Cardiac fibroblast (primary cell): ENCODE data around the gene SMC1B.
"Not testable (repeated sequence)": the region's sequence is repeated elsewhere in the genome, so short reads cannot be mapped to it uniquely, and the experiment has no call there.

Source experiments
- DNase-seq, 2 donors: peaks; one replicate each; pipeline versions ENCODE4 v3.0.0 to v3.0.0-alpha.2; 2010; ENCODE audit warnings: low read depth in 2 of 2
- H3K4me3 ChIP-seq, 2 donors: replicated peaks in 1 of 2; 1 replicate in 1 of 2; 2 replicates in 1 of 2; pipeline ENCODE4 v1.5.1; 2011; ENCODE audit warnings: low read depth in 2 of 2, low read length in 2 of 2, mild to moderate bottlenecking in 2 of 2, moderate library complexity in 1 of 2
- TF ChIP-seq, protein P1 (sequence below): IDR thresholded peaks from one replicate; pipeline ENCODE4 v1.5.1; 2011; ENCODE audit warnings: low read depth, mild to moderate bottlenecking, low read length, inconsistent platforms

The SMC1B gene

DNA sequence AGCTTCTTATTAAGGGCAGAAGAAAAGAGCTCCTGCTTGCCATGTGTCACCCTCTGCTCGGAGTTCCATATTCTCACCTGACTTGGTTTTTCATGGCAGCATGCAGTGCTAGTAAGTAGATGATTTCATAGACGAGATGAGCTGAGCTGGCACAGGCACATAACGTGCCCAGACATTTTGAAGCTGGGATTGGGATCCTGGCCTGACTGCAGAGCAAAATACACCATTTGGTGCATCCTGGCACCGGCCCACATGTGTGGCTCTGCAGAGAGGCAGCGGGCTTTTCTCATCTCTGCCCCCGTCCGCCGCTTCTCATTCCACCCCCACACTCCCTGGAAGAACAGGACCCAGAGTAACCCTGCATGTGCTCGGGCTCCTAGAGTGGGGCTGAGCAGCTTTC, 78.9 kb downstream of the SMC1B start:
- H3K4me3 ChIP-seq = no peak overlapping the region
- TF ChIP-seq, protein P1, sequence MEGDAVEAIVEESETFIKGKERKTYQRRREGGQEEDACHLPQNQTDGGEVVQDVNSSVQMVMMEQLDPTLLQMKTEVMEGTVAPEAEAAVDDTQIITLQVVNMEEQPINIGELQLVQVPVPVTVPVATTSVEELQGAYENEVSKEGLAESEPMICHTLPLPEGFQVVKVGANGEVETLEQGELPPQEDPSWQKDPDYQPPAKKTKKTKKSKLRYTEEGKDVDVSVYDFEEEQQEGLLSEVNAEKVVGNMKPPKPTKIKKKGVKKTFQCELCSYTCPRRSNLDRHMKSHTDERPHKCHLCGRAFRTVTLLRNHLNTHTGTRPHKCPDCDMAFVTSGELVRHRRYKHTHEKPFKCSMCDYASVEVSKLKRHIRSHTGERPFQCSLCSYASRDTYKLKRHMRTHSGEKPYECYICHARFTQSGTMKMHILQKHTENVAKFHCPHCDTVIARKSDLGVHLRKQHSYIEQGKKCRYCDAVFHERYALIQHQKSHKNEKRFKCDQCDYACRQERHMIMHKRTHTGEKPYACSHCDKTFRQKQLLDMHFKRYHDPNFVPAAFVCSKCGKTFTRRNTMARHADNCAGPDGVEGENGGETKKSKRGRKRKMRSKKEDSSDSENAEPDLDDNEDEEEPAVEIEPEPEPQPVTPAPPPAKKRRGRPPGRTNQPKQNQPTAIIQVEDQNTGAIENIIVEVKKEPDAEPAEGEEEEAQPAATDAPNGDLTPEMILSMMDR = no peak
- DNase-seq = no peak

- TF ChIP-seq, protein P1 = no peak
- H3K4me3 ChIP-seq = no peak overlapping the region
- peak in 1 of 2 donors; percentile 41 for DNase-seq
Observed at GRCh38 chr22:45334068-45334467, 79.3 kb downstream of the SMC1B start.

GRCh38 chr22:45332001-45332400, 81.4 kb downstream of the SMC1B start:
- TF ChIP-seq, protein P1 = no peak
- no peak overlapping the region for H3K4me3 ChIP-seq
- DNase-seq = no peak

DNA sequence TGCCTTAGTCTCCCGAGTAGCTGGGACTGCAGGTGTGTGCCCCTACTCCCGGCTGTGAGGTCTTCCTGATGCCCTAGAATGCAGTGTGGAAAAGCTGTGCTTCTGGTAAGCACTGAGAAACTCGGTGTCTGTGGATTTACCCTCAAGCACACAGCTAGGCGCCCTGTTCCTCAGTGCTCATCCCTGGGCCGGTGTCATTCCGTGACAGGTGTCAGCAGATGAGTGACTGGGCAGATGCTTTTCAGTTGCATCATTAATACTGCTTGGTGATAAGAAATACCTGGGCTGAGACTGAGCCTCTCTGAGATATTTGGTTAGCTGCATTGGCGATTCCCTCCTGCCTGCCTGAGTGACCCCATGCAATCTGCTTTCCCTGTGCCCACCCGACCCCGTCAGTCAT, 81.9 kb downstream of the SMC1B start:
- DNase-seq = no peak
- no peak overlapping the region for H3K4me3 ChIP-seq
- TF ChIP-seq, protein P1 = no peak

GRCh38 chr22:45330548-45330947, 82.9 kb downstream of the SMC1B start:
- no peak overlapping the region for H3K4me3 ChIP-seq
- no peak for DNase-seq
- TF ChIP-seq, protein P1 = no peak

GRCh38 chr22:45329530-45329936, 83.9 kb downstream of the SMC1B start:
- DNase-seq = no peak
- TF ChIP-seq, protein P1 = no peak
- H3K4me3 ChIP-seq = no peak overlapping the region

- TF ChIP-seq, protein P1 = no peak
- no peak for DNase-seq
- no peak overlapping the region for H3K4me3 ChIP-seq
Observed at GRCh38 chr22:45328822-45329529, 84.4 kb downstream of the SMC1B start.

GRCh38 chr22:45328261-45328660, 85.1 kb downstream of the SMC1B start:
- H3K4me3 ChIP-seq, DNase-seq: not testable (repeated sequence)
